Central memory CD4-positive, alpha-beta T cell (primary cell): Measurements from ENCODE around the gene CNTN2.

Experiments used
- DNase-seq: peaks from one replicate; pipeline ENCODE4 v3.0.0; 2022
- total RNA-seq, 3 experiments: gene quantifications; one replicate each; lab custom pipeline; 2026; lab: John Stamatoyannopoulos, UW

Gene CNTN2, protein sequence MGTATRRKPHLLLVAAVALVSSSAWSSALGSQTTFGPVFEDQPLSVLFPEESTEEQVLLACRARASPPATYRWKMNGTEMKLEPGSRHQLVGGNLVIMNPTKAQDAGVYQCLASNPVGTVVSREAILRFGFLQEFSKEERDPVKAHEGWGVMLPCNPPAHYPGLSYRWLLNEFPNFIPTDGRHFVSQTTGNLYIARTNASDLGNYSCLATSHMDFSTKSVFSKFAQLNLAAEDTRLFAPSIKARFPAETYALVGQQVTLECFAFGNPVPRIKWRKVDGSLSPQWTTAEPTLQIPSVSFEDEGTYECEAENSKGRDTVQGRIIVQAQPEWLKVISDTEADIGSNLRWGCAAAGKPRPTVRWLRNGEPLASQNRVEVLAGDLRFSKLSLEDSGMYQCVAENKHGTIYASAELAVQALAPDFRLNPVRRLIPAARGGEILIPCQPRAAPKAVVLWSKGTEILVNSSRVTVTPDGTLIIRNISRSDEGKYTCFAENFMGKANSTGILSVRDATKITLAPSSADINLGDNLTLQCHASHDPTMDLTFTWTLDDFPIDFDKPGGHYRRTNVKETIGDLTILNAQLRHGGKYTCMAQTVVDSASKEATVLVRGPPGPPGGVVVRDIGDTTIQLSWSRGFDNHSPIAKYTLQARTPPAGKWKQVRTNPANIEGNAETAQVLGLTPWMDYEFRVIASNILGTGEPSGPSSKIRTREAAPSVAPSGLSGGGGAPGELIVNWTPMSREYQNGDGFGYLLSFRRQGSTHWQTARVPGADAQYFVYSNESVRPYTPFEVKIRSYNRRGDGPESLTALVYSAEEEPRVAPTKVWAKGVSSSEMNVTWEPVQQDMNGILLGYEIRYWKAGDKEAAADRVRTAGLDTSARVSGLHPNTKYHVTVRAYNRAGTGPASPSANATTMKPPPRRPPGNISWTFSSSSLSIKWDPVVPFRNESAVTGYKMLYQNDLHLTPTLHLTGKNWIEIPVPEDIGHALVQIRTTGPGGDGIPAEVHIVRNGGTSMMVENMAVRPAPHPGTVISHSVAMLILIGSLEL
- 0 reads per million in 3 experiments for total RNA-seq

DNA sequence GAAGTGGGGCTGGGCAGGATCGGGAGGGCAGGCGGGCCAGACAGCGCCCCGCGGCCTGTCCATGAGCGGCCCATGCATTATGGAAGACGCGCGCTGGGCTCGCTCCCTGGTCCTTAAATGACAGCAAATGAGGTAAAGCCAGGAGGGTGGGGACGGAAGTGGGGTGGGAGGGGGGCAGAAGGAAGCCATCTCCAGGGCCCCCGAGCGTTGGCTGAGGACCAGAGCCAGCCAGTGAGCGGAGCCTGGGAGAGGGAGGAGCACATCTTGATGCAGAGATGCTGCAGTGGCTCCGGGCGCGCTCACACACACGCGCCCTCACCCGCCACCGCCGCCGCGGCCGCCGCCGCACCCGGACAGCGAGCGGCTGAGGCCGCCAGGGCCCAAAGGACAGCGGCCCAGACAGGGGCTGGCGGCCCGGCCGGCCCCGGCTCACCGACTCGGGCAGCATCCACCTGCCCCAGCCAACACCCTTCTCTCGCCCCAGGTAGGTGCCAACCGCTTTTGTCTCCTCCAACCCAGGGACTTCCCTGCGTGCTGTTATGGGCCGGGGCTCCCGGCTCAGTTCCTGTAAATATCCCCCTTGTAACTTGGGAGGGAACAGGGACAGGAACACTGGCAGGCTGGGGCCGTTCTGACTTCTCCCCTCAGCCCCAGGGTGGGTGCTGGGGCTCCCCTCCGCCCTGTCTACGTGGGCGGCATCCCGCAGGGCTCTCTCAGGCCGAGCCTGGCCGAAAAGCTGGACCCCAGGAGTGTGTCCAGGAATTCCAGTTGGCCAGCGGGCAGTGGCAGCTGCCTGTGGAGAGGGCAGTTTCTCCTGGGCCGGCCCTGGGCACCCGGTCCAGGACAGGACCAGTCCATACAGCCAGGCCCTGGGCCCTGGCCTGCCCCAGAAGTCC, at the start of gene CNTN2:
CNTN2 (plus strand) TSS at position 302 of the 896 bp plus-strand sequence. CDS start 9,974 bp downstream, outside the sequence.
- DNase-seq: no peak

DNA sequence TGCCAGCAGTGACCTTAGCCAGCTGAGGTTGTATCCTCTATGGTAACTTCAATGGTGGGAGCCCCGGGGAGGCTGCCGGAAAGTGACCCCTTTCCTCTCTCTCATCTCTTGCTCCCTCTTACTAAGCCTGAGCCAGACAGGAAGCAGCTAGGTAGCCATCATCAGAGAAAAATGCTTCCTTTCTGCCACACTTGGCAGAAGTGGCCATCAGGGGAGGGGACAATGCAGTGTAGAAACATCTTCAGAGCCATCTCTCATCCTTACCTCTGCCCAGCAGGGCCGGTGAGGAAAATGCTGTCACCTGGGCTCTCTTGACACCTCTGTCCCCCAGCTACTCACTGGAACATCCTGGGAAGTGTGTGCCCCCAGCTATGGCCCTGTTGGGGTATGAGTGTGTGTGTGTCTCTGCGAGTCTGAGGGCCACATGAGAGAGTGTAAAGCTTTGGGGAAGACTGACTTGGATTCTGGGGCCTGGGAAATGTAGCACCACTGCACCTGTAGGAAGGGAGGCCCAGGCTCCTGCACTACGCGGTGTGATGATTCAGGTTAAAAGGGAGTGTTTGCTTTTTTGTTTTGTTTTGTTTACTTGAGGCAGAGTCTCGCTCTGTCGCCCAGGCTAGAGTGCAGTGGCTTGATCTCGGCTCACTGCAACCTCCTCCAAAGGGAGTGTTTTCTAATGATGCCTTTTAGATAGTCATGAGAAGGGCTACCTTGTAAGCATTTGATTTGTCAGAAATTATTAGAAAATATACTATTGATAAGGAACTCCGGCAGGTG, 48.7 kb upstream of the CNTN2 start:
- no peak for DNase-seq

DNA sequence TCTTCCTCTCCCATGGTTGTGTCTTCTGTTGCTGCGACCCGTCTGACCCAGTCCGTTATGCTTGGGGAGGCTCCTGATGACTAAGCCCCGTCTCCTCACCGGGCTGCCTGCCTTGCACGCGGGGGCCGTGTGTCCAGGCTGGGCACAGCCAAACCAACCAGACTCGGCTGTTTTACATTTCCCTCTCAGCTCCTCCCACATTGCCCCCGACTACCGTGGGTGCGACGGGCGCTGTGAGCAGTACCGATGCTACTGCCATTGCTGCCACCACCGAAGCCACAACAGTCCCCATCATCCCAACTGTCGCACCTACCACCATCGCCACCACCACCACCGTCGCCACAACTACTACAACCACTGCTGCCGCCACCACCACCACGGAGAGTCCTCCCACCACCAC, 46.0 kb upstream of the CNTN2 start:
- no peak for DNase-seq

DNA sequence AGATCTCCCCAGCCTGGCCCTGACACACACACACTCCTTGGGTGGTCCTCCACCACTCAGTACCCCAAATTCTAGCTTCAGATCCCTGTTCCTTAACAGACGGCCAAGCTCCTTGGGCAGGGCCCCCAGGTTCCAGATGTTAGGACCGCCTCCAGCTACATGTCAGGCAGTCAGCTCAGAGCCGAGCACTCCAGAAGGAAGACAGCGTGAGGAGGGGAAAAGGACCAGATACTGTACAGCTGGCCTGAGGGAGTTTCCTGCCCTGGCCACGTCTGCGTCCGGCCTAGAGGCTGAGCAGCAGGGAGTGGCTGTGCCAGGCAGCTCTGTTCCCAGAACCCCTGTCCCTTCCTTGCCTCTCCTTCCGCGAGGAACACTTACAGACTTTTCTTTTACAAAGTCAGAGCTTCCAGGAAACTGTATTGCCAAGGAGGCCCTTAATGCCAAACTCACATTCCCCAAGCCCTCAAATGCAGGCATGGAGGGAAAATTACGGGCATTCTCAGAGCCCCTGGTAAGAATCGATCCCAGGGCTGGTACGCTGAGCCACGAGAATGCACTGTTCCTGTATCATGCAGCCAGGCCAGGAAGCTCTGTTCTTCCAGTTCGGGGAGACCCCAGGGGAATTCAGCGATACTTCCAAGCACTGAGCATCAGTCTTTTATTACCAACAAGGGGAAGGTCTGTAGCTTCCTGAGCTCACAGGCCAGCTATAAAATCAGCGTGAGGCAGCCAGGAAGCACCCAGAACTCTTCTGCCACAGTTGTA, 45.2 kb upstream of the CNTN2 start:
- no peak for DNase-seq

DNA sequence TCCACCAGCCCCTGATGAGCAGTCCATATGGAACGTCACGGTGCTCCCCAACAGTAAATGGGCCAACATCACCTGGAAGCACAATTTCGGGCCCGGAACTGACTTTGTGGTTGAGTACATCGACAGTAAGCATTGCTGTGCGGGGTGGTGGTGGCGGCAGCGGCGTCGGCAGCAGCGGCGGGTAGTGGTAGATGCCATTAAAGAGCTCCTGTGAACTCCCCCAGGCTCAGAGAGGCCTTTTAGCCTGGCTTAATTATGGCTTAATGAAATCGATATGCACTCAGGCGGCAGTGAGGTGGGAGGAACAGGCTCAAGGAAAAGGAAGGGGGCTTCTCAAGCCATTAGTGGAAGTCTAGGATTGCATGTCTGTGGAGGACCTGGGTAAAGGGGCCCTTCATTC, 41.9 kb upstream of the CNTN2 start:
- no peak for DNase-seq

DNA sequence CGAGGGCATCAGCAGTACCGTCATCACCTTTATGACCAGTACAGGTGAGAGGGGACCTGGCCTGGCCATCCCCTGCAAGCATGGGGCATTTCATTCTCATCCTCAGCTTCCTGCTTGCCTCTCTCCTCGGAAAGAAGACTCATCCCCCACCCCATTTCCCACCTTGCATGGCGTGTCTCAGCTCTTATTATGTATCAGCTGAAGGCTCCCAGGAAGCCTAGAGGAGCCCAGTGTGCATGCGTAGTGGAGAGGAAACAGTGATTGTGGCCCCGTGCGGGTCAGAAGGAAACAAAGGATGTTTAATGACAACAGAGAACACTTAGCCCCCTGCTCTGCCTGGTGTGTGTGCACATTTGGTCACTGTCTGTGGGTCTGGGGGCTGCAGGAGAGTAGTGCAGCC, 40.3 kb upstream of the CNTN2 start:
- no peak for DNase-seq

DNA sequence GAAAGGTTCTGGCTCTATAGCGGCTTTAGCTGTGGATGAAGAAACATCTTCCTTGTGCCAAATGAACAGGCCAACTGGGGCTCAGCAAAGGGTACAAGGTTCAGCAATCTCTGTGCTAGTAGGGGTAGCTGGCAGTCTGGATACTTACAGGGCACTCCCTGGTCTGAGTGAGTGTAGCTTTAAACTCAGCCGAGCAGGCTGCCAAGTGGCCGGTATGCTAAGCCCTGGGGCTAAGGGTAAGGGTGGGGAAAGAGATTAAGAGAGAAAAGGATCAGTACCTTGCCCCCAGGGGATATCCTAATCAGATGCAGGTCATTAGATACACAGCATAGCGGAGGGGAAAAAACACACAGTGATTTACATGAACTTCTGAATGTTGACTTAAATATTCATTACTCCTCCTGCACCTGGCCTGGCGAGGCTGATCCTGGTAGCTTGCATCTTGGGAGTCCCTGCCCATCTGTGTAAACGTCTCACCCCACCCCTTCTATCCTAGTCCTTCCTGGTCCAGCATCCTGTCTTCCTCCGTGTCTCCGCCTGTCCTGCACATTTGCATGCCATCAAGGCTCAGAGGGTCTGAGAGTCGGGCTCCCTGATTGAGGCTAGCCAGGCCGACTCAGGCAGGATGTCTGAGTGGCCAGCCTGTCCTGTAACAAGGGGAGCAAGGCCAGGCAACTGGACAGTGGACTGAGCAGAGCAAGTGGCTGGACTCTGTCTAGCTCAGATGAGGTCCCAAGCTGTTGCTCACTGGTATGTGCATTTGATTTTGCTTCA, 39.5 kb upstream of the CNTN2 start:
- no peak for DNase-seq

DNA sequence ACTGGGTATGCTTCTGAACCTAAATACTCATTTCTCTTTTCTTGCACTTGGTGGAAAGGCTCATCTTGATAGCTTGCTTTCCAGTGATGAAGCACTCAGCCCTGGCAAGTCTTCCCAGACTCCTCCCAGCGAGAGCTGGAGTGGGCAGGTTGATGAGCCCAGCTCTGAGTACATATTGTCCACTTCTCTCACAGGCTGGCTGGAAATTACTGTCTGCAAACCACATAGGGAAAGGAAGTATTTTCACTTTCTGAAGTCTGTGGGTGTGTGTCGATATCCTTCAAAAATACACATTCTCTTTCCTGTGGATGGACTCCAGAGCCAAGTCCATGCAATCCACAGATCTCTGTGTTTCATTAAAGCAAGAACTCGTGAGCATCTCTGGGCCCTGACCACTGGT, 38.7 kb upstream of the CNTN2 start:
- DNase-seq: no peak

DNA sequence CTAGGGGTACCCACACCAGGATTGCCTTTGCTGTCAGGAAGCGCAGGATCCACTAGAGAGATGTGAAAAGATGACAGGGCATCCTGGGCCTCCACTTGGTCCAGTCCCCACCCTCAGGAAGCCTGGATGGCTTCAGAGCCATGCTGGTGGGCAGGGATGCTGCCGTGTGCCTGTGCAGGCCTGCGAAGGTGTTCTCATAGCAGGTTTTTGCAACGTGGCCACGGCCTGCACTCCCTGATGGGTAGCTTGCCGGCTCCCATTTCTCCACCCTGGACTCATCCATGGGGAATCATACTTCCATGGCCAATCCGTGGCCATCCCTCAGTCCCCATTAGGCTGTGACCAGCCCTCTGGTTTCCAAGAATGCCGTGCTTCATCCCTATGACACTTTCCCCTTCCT, 34.1 kb upstream of the CNTN2 start:
- no peak for DNase-seq

DNA sequence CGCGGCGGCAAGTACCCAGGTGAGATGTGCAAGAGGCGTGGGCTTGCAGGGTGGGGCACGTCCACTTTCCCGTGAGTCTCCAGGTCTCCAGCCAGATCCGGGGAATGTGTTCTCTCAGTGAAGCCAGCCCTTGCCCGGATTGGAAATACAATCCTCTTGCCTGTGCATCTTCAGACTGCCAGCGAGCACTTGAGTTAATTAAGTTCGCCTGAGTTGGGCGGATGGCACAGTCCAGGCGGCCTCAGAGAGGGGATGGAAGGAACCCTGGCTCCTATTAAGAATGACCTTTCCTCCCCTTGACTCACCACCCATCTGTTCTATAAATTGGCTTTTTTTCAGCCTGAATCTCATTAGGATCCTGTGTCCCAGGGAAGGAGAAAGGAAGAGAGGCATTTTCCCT, 33.3 kb upstream of the CNTN2 start:
- no peak for DNase-seq

DNA sequence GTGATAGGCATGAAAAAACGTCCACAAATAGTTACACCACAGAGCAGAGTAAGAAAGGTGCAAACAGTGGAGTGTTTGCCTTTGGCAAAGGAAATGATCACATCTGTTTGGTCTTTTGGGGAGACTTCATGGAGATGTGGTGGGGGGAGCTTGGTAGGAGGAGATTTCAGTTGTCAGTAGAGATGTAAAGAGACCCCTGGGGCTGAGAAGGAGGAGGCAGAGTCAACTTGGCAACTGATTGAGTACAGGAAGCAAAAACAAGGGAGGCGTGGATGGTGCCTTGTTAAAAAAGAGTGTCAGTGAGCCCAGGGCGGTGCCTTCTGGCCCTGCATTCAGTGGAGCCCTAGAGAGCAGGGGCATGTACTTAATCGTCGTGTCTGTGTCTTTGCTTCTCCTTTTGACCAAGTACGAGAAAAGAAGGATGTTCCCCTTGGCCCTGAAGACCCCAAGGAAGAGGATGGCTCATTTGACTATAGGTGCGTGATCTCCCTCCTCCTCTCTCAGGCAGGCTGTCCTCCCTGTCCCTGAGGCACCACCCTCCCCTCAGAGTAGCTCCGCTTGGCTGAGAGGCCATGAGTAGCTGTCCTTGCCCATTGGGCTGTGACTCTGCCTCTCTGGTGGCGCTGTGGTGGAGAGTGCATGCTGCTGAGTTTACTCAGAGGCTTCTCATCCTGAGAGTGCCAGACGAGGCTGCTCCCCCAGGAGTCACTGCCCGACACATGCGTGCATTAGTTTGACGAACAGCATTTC, 30.4 kb upstream of the CNTN2 start:
- no peak for DNase-seq

DNA sequence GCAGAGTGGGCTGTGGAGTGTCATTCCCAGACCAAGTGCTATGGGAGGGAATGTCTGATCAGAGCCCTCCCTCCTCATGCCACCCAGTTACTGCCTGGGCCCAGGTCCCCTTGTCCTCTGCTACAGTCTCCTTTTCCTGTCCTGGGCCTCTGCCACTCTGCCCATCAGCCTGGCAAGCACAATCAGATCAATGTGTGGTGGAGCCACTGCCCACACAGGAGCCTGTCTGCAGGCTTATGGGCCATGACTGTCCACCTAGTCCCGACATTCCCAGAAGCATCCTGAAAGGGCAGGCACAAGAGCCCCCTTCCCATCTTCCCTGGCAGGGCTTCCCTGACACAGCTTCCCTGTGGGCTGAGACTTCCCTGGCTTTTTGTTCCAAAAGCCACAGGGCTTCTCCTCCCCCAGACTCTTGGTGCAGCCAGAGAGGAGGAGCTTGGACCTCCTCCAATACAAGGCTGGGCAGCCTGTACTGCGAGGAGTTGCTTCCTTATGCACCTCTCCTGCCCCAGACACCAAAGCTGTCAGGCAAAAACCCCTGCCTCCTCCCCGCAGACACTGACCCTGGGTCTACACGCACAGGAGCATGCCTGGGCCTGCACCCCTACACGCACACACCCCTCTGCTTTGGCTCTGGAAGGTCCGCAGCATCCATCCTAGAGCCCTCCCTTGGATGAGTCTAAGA, 29.2 kb upstream of the CNTN2 start:
- no peak for DNase-seq

DNA sequence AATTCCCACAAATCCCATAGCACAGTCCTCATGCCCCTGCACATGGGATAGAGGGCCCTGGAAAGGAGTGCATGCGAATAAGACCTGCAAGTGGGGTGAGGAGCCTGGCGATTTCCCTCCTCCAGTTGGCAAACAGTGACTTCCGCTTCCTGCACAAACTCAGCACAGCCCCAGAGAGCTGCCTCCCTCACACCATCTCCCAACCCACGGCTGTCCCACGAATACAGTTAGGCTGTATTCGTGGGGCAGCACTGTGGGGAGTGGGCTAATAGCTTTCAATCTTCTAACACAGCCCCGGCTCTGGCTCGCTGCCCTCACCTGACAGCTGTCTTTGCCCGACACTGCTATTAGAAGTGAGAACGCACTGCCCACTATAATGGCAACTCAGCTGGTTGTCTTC, 28.2 kb upstream of the CNTN2 start:
- DNase-seq: no peak

DNA sequence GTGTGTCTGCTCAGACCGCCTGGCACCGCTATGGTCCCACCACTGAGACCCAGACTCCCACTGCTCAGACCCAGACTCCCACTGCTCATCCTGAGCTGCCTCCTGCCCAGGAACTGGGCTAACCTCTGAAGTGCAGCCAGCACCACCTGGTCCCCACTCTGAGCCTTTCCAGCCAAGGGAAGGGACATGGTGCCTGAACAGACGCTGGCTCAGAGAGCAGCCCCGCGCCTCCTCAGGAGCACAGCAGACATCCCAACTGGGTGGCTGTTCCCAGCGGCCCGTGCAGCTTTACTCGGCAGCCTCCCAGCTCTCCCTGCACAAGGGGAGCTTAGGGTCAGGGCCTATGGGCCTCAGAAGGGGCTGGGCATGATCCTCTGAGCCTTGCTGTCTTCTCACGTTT, 27.8 kb upstream of the CNTN2 start:
- no peak for DNase-seq

DNA sequence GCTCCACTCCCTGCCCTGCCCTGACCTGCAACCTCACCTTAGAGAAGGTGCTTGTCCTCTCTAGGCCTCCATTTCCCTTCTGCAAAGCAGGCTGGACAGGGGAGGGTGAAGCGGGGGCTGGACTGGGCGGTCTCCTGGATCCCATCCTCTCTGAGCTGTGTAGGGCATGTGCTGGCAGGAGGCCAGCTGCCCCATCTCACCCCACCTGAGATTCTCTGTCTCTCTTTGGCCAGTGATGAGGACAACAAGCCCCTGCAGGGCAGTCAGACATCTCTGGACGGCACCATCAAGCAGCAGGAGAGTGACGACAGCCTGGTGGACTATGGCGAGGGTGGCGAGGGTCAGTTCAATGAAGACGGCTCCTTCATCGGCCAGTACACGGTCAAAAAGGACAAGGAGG, 26.9 kb upstream of the CNTN2 start:
- no peak for DNase-seq

DNA sequence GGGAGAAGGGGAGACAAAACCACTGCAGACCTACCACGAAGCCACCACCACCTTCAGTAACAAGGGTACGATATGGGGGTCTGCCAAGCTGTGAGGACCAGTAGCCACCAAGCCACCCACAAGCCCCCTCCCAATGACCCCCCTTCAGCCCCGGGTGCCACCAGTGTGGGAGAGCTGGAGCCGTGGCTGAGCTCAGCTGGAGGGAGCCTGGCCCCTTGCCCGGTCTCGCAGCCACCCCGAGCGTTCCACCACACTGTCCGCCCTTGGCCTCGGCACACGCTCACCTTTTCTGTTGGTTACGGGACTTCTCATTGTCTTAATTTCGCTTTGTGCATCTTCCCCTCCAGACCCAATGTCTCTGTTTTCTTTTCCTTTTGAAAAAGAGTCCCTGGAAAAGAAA, 26.4 kb upstream of the CNTN2 start:
- no peak for DNase-seq

DNA sequence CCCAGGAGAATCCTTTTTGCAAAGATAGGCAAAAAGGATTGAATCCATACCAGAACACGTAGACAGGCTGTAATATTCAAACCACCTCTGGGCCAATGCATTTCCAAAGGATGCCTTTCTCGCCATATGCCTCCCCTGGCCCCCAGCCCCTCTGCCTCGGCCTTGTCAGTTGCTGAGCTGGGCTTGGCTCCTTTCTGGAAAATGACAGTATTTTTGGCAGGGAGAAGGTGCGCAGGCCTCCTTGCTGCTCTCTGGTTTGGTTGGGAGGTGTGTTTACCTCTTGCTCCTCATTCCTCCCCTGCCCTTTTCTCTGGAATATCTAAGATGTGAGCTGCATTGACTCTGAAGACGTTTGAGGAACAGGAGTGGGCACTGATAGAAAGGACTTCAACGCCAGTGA, 26.0 kb upstream of the CNTN2 start:
- no peak for DNase-seq

DNA sequence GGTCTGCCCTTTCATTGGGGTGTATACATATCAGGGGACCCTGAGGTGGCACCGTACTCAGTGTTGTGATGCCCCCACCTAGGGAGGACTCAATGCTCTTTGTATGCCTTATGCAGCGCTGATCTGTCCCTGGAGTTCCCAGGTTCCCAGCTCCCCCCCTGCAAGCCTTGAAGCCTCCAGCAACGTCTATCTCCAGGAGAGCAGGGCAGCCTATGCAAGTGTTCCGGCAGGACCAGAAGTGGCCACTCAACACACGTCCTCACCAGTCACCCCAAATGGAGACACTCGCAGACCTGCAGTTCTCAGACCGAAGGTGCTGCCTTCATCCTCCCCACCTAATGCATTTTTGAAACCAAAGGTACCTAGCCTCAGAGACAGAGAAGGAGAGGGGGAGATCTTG, 25.2 kb upstream of the CNTN2 start:
- no peak for DNase-seq

DNA sequence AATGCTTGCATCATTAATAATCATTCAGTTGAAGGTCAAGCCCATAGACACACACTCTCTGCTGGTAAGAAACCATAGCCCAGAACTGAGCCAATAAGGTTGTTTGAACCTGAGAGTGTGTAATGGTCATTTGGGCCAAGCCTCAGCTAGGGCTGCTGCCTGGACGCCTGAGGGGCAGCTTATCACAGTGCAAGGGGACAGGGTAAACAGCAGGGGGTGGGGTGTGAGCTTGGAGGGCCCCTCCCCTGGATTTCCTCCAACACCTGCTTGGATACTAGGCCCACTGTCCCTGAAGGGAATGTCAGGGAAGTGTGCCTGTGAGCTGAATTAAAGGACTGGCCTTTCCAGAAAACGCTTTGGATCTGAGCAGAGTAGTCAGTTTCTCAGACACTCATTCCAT, 24.6 kb upstream of the CNTN2 start:
- no peak for DNase-seq
